SK-N-SH (cell line): ENCODE measurements around the gene SH2D4B. TPM values are rescaled to one million over a fixed set of nuclear protein-coding genes. Genes with fewer than 3 reads are reported as not detected.

Experiments used
- CTCF ChIA-PET: fragments of 300-600, 350-600 bp; formaldehyde crosslinking; extraction: SDS; loops from one replicate; lab custom pipeline; 2021; lab: Yijun Ruan, JAX
- POLR2A ChIA-PET: fragments of 350-600 bp; sonication (Branson Sonifier 250); formaldehyde crosslinking; extraction: SDS; loops from one replicate; lab custom pipeline; 2020; ENCODE audit warnings: antibody characterized with exemption, inconsistent platforms; lab: Yijun Ruan, JAX
- DNase-seq: peaks from one replicate; pipeline ENCODE4 v3.0.0; 2012
- H2AFZ ChIP-seq: fragments of 200-600 bp; sonication (generic); 2 replicates; pipeline ENCODE4 v1.8.1; 2016; ENCODE audit warnings: antibody characterized with exemption, mild to moderate bottlenecking, low read depth
- H3F3A ChIP-seq: fragments of 200-600 bp; sonication (generic); replicated peaks from 2 replicates; pipeline ENCODE3; 2016; ENCODE audit warnings: antibody characterized with exemption, mild to moderate bottlenecking; ENCODE audit not compliant: insufficient read depth
- H3K27ac ChIP-seq, 2 experiments: fragments of 200-500 bp in 1 of 2; fragments of 200-600 bp in 1 of 2; sonication (Bioruptor generic) in 1 of 2; sonication (generic), shearing (Covaris generic) in 1 of 2; 2 replicates each; pipeline versions ENCODE4 v1.5.1 to v1.6.1; 2014 to 2016; ENCODE audit warnings: low read depth in 2 of 2, inconsistent platforms in 1 of 2, low read length in 1 of 2, mild to moderate bottlenecking in 1 of 2, mixed read lengths in 1 of 2
- H3K27me3 ChIP-seq: fragments of 200-600 bp; sonication (generic), shearing (Covaris generic); 2 replicates; pipeline ENCODE4 v1.6.1; 2016; ENCODE audit warnings: mixed run types; ENCODE audit not compliant: insufficient read depth
- H3K36me3 ChIP-seq, 2 experiments: fragments of 200-500 bp in 1 of 2; fragments of 200-600 bp in 1 of 2; sonication (Bioruptor generic) in 1 of 2; sonication (generic) in 1 of 2; replicated peaks in 1 of 2; 2 replicates each; pipeline versions ENCODE3 to v1.5.1; 2014 to 2016; ENCODE audit warnings: low read length in 1 of 2, mild to moderate bottlenecking in 1 of 2; ENCODE audit not compliant: insufficient read depth in 2 of 2, control insufficient read depth in 1 of 2
- H3K4me1 ChIP-seq, 2 experiments: fragments of 200-500 bp in 1 of 2; fragments of 200-600 bp in 1 of 2; sonication (Bioruptor generic) in 1 of 2; sonication (generic), shearing (Covaris generic) in 1 of 2; 2 replicates each; pipeline versions ENCODE4 v1.5.1 to v1.6.1; 2014 to 2016; ENCODE audit warnings: low read depth in 1 of 2, low read length in 1 of 2, mixed run types in 1 of 2; ENCODE audit not compliant: insufficient read depth in 2 of 2, control insufficient read depth in 1 of 2
- H3K4me2 ChIP-seq: fragments of 200-600 bp; sonication (generic), shearing (Covaris generic); 2 replicates; pipeline ENCODE4 v1.6.1; 2017; ENCODE audit warnings: mixed run types
- H3K4me3 ChIP-seq, 2 experiments: fragments of 200-500 bp in 1 of 2; fragments of 200-600 bp in 1 of 2; sonication (Bioruptor generic) in 1 of 2; sonication (generic), shearing (Covaris generic) in 1 of 2; 2 replicates each; pipeline versions ENCODE4 v1.5.1 to v1.8.1; 2014 to 2016; ENCODE audit warnings: low read depth in 2 of 2, inconsistent platforms in 1 of 2, low read length in 1 of 2, mild to moderate bottlenecking in 1 of 2, mixed read lengths in 1 of 2, moderate library complexity in 1 of 2
- H3K79me2 ChIP-seq: fragments of 200-600 bp; sonication (generic); 2 replicates; pipeline ENCODE4 v1.8.1; 2017; ENCODE audit warnings: mild to moderate bottlenecking; ENCODE audit not compliant: insufficient read depth
- H3K9ac ChIP-seq: fragments of 200-600 bp; sonication (generic); 2 replicates; pipeline ENCODE4 v1.6.1; 2017; ENCODE audit warnings: mixed run types
- H3K9me2 ChIP-seq: fragments of 200-600 bp; sonication (generic); 2 replicates; pipeline ENCODE4 v1.6.1; 2017; ENCODE audit warnings: mixed run types
- H3K9me3 ChIP-seq: fragments of 200-600 bp; sonication (generic); 2 replicates; pipeline ENCODE4 v1.6.1; 2017; ENCODE audit warnings: mixed run types, mild to moderate bottlenecking, moderate library complexity
- H4K20me1 ChIP-seq: fragments of 200-600 bp; sonication (generic); 2 replicates; pipeline ENCODE4 v1.6.1; 2017; ENCODE audit warnings: mild to moderate bottlenecking, mixed run types; ENCODE audit not compliant: insufficient read depth
- EP300 ChIP-seq, 2 experiments: IDR thresholded peaks; 2 replicates each; pipeline versions ENCODE4 v1.4.0 to v1.6.1; 2012; ENCODE audit warnings: borderline replicate concordance in 1 of 2, low read depth in 1 of 2, low read length in 1 of 2
- EZH2phosphoT487 ChIP-seq: fragments of 200-600 bp; sonication (generic); IDR thresholded peaks from 2 replicates; pipeline ENCODE4 v1.6.1; 2017; ENCODE audit warnings: low read depth, mixed run types, mild to moderate bottlenecking, antibody characterized with exemption, moderate library complexity, borderline replicate concordance
- FOXJ3 ChIP-seq: sonication (generic); formaldehyde crosslinking; IDR thresholded peaks from 2 replicates; pipeline ENCODE4 v1.5.1; 2020; ENCODE audit warnings: mild to moderate bottlenecking, missing genetic modification reagents
- FOXM1 ChIP-seq: IDR thresholded peaks from 2 replicates; pipeline ENCODE4 v1.4.0; 2012; ENCODE audit warnings: low read depth, mild to moderate bottlenecking
- GABPA ChIP-seq: IDR thresholded peaks from 2 replicates; pipeline ENCODE4 v1.4.0; 2012; ENCODE audit warnings: low read depth, mild to moderate bottlenecking
- GATA2 ChIP-seq: sonication (generic); formaldehyde crosslinking; IDR thresholded peaks from 2 replicates; pipeline ENCODE4 v1.5.0; 2020; ENCODE audit warnings: mild to moderate bottlenecking, missing genetic modification reagents
- JUND ChIP-seq: IDR thresholded peaks from 2 replicates; pipeline ENCODE4 v1.4.0; 2012
- MEF2A ChIP-seq: IDR thresholded peaks from 2 replicates; pipeline ENCODE4 v1.4.0; 2012; ENCODE audit warnings: low read depth, borderline replicate concordance
- MXI1 ChIP-seq: IDR thresholded peaks from 2 replicates; pipeline ENCODE4 v1.6.1; 2012; ENCODE audit warnings: mild to moderate bottlenecking, low read depth, low read length, improper control_type of control experiment
- NRF1 ChIP-seq: IDR thresholded peaks from 2 replicates; pipeline ENCODE4 v1.6.1; 2012; ENCODE audit warnings: low read depth, mild to moderate bottlenecking, low read length
- RAD21 ChIP-seq: IDR thresholded peaks from 2 replicates; pipeline ENCODE4 v1.6.1; 2012; ENCODE audit warnings: mild to moderate bottlenecking, low read length
- RCOR1 ChIP-seq: fragments of 150-350 bp; IDR thresholded peaks from 2 replicates; pipeline ENCODE4 v1.6.1; 2017; ENCODE audit warnings: antibody characterized with exemption, low read length
- RFX5 ChIP-seq: IDR thresholded peaks from 2 replicates; pipeline ENCODE4 v1.6.1; 2012; ENCODE audit warnings: mild to moderate bottlenecking, improper control_type of control experiment, low read length
- SIN3A ChIP-seq: IDR thresholded peaks from 2 replicates; pipeline ENCODE4 v1.6.1; 2012; ENCODE audit warnings: low read depth, mild to moderate bottlenecking, low read length, moderate library complexity, borderline replicate concordance
- SMC3 ChIP-seq: IDR thresholded peaks from 2 replicates; pipeline ENCODE4 v1.6.1; 2012; ENCODE audit warnings: low read depth, low read length, improper control_type of control experiment
- TCF12 ChIP-seq: IDR thresholded peaks from 2 replicates; pipeline ENCODE4 v1.4.0; 2012
- TEAD4 ChIP-seq: IDR thresholded peaks from 2 replicates; pipeline ENCODE4 v1.4.0; 2012; ENCODE audit warnings: mild to moderate bottlenecking, borderline replicate concordance; ENCODE audit not compliant: insufficient read depth
- WGBS: methylation state at CpG from one replicate; pipeline ENCODE4 v1.1.6; 2017; ENCODE audit warnings: low lambda C conversion rate; 5-methylcytosine and 5-hydroxymethylcytosine counted together
- polyA plus RNA-seq, 3 experiments: library from polyadenylated mRNA; depleted of rRNA; stranded (reverse); fragments of >200 nt; gene quantifications; 2 replicates each; pipeline ENCODE4 v1.2.3, GENCODE V29; 2012
- TF ChIP-seq, protein P1 (sequence below): fragments of 150-350 bp; IDR thresholded peaks from 2 replicates; pipeline ENCODE4 v1.6.1; 2017; ENCODE audit warnings: antibody characterized with exemption, low read length, low read depth, borderline replicate concordance
- TF ChIP-seq, protein P2 (sequence below): IDR thresholded peaks from 2 replicates; pipeline ENCODE4 v1.4.0; 2012; ENCODE audit warnings: low read depth, borderline replicate concordance
- TF ChIP-seq, protein P3 (sequence below): IDR thresholded peaks from 2 replicates; pipeline ENCODE4; 2012
- TF ChIP-seq, protein P4 (sequence below): fragments of 150-350 bp; IDR thresholded peaks from 2 replicates; pipeline ENCODE4 v1.6.1; 2016; ENCODE audit warnings: mild to moderate bottlenecking, low read depth, low read length

The SH2D4B gene
- polyA plus RNA-seq, 1 of the 3 experiments (the other 2 are of a cell fraction): not detected

DNA sequence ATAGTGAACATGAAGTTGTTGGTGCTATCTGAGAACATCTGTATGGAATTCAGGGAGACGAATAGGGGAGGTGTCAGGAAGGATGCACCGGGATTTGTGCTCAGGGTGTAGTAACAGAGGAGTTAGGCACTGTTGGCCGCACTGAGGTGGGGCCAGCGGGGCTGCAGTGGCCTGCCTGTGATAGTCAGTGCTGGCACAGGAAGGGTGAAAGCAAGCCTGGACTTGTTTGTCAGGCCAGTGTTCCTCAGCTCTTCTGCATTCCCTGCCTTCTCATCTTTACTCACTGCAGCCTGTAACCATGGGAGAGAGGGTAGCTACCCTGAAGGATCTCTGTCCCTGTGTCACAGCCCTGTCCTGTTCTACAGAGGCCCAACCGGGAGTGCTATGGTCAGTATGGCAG is 81.3 kb downstream of the SH2D4B start:
- Histone ChIP-seq H3K36me3 (no peaks in the 10 kb centered on the region), H3K9me3 (no peaks in the 10 kb centered on the region), H3K27ac (no peak overlapping the region), H3K4me3 (no peak overlapping the region), H3K27me3 (no peaks in the 10 kb centered on the region), H3K4me2 (no peak overlapping the region), H3K4me1 (no peaks in the 10 kb centered on the region), H3K79me2 (no peaks in the 10 kb centered on the region), H3K9ac (no peak overlapping the region), H3F3A (no peaks in the 10 kb centered on the region), H4K20me1 (no peaks in the 10 kb centered on the region), H2AFZ (no peak overlapping the region), H3K9me2 (no peaks in the 10 kb centered on the region)
- no peak for TF ChIP-seq FOXJ3 (CRISPR knock-in tag)
- no peak for TF ChIP-seq GABPA
- TF ChIP-seq EP300 (IDR thresholded peaks at IDR 0.05; ENCODE audit: borderline replicate concordance in 1 of 2, low read depth in 1 of 2, low read length in 1 of 2): no peak
- no peak for TF ChIP-seq JUND
- TF ChIP-seq SIN3A: no peak
- TF ChIP-seq TCF12: no peak
- no peak for TF ChIP-seq RCOR1
- TF ChIP-seq EZH2phosphoT487: no peak
- no peak for TF ChIP-seq SMC3
- TF ChIP-seq NRF1: no peak
- no peak for TF ChIP-seq MXI1
- TF ChIP-seq, protein P1, sequence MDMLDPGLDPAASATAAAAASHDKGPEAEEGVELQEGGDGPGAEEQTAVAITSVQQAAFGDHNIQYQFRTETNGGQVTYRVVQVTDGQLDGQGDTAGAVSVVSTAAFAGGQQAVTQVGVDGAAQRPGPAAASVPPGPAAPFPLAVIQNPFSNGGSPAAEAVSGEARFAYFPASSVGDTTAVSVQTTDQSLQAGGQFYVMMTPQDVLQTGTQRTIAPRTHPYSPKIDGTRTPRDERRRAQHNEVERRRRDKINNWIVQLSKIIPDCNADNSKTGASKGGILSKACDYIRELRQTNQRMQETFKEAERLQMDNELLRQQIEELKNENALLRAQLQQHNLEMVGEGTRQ: no peak
- CTCF ChIA-PET: interaction anchor here (2.7 kb wide), 1 partner anchor 45 kb away, joined by 15 read pairs; no protein-coding TSS in a partner anchor
- DNase-seq: no peak
- 23% methylated on average over 5 of the region's 5 CpGs for WGBS
- POLR2A ChIA-PET: no interaction called here

DNA sequence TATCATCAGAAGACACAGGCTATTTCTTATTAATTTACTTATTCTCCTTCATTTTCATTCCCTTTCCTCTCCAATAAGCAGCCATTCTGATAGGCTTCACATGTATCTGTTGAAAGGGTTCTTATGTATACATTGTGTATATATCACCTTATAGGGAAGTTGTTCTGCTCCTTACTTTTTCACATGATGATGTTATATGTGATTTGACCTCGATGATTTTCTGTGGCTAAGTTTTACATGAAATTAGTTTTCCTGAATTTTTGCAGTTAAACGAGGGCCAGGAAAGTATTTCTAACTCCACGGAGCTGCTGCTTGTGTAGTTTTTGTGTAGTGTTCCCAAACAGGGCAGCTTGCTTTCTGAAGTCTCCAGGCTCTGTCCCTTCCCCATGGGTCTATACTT is 84.5 kb downstream of the SH2D4B start:
- H4K20me1 ChIP-seq: no peaks in the 10 kb centered on the region
- DNase-seq: no peak
- POLR2A ChIA-PET: no interaction called here
- CTCF ChIA-PET: interaction anchor here (1.1 kb wide), 2 partner anchors 40 to 116 kb away, joined by 3 to 4 read pairs; no protein-coding TSS in a partner anchor
- no peaks in the 10 kb centered on the region for H3K79me2 ChIP-seq
- H3K36me3 ChIP-seq: no peaks in the 10 kb centered on the region
- no peaks in the 10 kb centered on the region for H3K9me2 ChIP-seq
- H3K27me3 ChIP-seq: no peaks in the 10 kb centered on the region
- no peaks in the 10 kb centered on the region for H3F3A ChIP-seq
- no peak overlapping the region for H3K27ac ChIP-seq
- TF ChIP-seq, protein P2, sequence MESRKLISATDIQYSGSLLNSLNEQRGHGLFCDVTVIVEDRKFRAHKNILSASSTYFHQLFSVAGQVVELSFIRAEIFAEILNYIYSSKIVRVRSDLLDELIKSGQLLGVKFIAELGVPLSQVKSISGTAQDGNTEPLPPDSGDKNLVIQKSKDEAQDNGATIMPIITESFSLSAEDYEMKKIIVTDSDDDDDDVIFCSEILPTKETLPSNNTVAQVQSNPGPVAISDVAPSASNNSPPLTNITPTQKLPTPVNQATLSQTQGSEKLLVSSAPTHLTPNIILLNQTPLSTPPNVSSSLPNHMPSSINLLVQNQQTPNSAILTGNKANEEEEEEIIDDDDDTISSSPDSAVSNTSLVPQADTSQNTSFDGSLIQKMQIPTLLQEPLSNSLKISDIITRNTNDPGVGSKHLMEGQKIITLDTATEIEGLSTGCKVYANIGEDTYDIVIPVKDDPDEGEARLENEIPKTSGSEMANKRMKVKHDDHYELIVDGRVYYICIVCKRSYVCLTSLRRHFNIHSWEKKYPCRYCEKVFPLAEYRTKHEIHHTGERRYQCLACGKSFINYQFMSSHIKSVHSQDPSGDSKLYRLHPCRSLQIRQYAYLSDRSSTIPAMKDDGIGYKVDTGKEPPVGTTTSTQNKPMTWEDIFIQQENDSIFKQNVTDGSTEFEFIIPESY: no peak
- no peak for TF ChIP-seq RAD21
- TF ChIP-seq, protein P3, sequence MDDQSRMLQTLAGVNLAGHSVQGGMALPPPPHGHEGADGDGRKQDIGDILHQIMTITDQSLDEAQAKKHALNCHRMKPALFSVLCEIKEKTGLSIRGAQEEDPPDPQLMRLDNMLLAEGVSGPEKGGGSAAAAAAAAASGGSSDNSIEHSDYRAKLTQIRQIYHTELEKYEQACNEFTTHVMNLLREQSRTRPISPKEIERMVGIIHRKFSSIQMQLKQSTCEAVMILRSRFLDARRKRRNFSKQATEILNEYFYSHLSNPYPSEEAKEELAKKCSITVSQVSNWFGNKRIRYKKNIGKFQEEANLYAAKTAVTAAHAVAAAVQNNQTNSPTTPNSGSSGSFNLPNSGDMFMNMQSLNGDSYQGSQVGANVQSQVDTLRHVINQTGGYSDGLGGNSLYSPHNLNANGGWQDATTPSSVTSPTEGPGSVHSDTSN: no peak
- TF ChIP-seq TEAD4: no peak
- no peak for TF ChIP-seq RFX5
- TF ChIP-seq FOXM1: no peak
- TF ChIP-seq, protein P4, sequence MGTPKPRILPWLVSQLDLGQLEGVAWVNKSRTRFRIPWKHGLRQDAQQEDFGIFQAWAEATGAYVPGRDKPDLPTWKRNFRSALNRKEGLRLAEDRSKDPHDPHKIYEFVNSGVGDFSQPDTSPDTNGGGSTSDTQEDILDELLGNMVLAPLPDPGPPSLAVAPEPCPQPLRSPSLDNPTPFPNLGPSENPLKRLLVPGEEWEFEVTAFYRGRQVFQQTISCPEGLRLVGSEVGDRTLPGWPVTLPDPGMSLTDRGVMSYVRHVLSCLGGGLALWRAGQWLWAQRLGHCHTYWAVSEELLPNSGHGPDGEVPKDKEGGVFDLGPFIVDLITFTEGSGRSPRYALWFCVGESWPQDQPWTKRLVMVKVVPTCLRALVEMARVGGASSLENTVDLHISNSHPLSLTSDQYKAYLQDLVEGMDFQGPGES: no peak
- no peak for TF ChIP-seq GATA2 (CRISPR knock-in tag)
- no peak for TF ChIP-seq JUND
- no peak for TF ChIP-seq SIN3A
- TF ChIP-seq GABPA: no peak
- no peak for TF ChIP-seq MEF2A
- TF ChIP-seq RCOR1: no peak
- TF ChIP-seq, all 33 proteins: peak for 0
- H2AFZ ChIP-seq: no peak overlapping the region
- no peak overlapping the region for H3K4me3 ChIP-seq
- no peaks in the 10 kb centered on the region for H3K9me3 ChIP-seq
- no peaks in the 10 kb centered on the region for H3K4me1 ChIP-seq
- WGBS: 7% methylated on average over 3 of the region's 3 CpGs
- no peak overlapping the region for H3K4me2 ChIP-seq
- no peak overlapping the region for H3K9ac ChIP-seq
